Activated naive CD8-positive, alpha-beta T cell treated with anti-CD3 and anti-CD28 coated beads for 36 hours (primary cell): ENCODE results near the gene ABCB1. TPM values are rescaled to one million over a fixed set of nuclear protein-coding genes. Genes with fewer than 3 reads are reported as not detected.
A peak's percentile ranks its signal among the peaks of the same experiment; 100 is the strongest.
"Not testable (repeated sequence)": the region's sequence is repeated elsewhere in the genome, so short reads cannot be mapped to it uniquely, and the experiment has no call there.

ENCODE experiments used
- DNase-seq: peaks from one replicate; pipeline ENCODE4 v3.0.0; 2021
- H3K27ac Mint-ChIP-seq: one replicate; pipeline ENCODE4 v1.8.0; 2022; ENCODE audit warnings: mild to moderate bottlenecking, moderate library complexity, mixed read lengths
- H3K27me3 Mint-ChIP-seq: one replicate; pipeline ENCODE4 v1.8.0; 2022; ENCODE audit warnings: mild to moderate bottlenecking, mixed read lengths
- H3K36me3 Mint-ChIP-seq: one replicate; pipeline ENCODE4 v1.8.0; 2021; ENCODE audit warnings: mild to moderate bottlenecking, mixed read lengths
- H3K4me1 Mint-ChIP-seq: one replicate; pipeline ENCODE4 v1.8.0; 2021; ENCODE audit warnings: mixed read lengths
- H3K4me3 Mint-ChIP-seq: one replicate; pipeline ENCODE4 v1.8.0; 2022; ENCODE audit warnings: mild to moderate bottlenecking, moderate library complexity, mixed read lengths
- H3K9me3 Mint-ChIP-seq: one replicate; pipeline ENCODE4 v1.8.0; 2022; ENCODE audit warnings: mixed read lengths
- total RNA-seq, 2 experiments: library from RNA; stranded (reverse); gene quantifications; one replicate each; pipeline ENCODE4 v1.2.3, GENCODE V29; 2021

ABCB1 gene
- total RNA-seq, 2 experiments from 2014 or later: 9.5 to 15.3 TPM

GRCh38 chr7:87479951-87480350, 120.7 kb downstream of the ABCB1 start:
- Mint-ChIP-seq H3K4me3 (no peak overlapping the region), H3K36me3 (no peaks in the 10 kb centered on the region), H3K4me1 (peaks cover 1% of the 10 kb centered on the region), H3K27me3 (peaks cover 34% of the 10 kb centered on the region), H3K9me3 (no peaks in the 10 kb centered on the region), H3K27ac (no peak overlapping the region)
- DNase-seq: no peak

GRCh38 chr7:87476179-87476557, 124.5 kb downstream of the ABCB1 start:
- peaks cover 11% of the 10 kb centered on the region for H3K4me1 Mint-ChIP-seq
- no peaks in the 10 kb centered on the region for H3K9me3 Mint-ChIP-seq
- H3K36me3 Mint-ChIP-seq: no peaks in the 10 kb centered on the region
- DNase-seq: no peak
- peak overlapping the region; percentile 12 for H3K27ac Mint-ChIP-seq
- peaks cover 47% of the 10 kb centered on the region for H3K27me3 Mint-ChIP-seq
- no peak overlapping the region for H3K4me3 Mint-ChIP-seq

- Mint-ChIP-seq H3K27me3 (peaks cover 47% of the 10 kb centered on the region), H3K27ac (peak within 1 kb of the TSS; percentile 62), H3K36me3 (no peaks in the 10 kb centered on the region), H3K9me3 (no peaks in the 10 kb centered on the region), H3K4me3 (peak within 1 kb of the TSS; percentile 53), H3K4me1 (peaks cover 11% of the 10 kb centered on the region)
- DNase-seq: peak; percentile 8
These were observed 125.1 kb downstream of the ABCB1 start, which contains the start of gene ABCB4 for GRCh38 chr7:87475359-87476178. Gene ABCB4 (minus strand): TSS chr7:87475680. CDS start chr7:87475465, 215 bp downstream.

GRCh38 chr7:87474533-87475358, 125.9 kb downstream of the ABCB1 start:
- H3K36me3 Mint-ChIP-seq: no peaks in the 10 kb centered on the region
- peak overlapping the region; percentile 62 for H3K27ac Mint-ChIP-seq
- no peak for DNase-seq
- peaks cover 11% of the 10 kb centered on the region for H3K4me1 Mint-ChIP-seq
- H3K4me3 Mint-ChIP-seq: peak overlapping the region; percentile 53
- peaks cover 3% of the 10 kb centered on the region for H3K9me3 Mint-ChIP-seq
- peaks cover 47% of the 10 kb centered on the region for H3K27me3 Mint-ChIP-seq

- H3K27me3 Mint-ChIP-seq: peaks cover 51% of the 10 kb centered on the region
- no peak overlapping the region for H3K4me3 Mint-ChIP-seq
- no peak overlapping the region for H3K27ac Mint-ChIP-seq
- H3K9me3 Mint-ChIP-seq: peaks cover 3% of the 10 kb centered on the region
- no peak for DNase-seq
- H3K4me1 Mint-ChIP-seq: peaks cover 11% of the 10 kb centered on the region
- no peaks in the 10 kb centered on the region for H3K36me3 Mint-ChIP-seq
These were observed 126.7 kb downstream of the ABCB1 start for GRCh38 chr7:87473986-87474385.

GRCh38 chr7:87473192-87473591, 127.5 kb downstream of the ABCB1 start:
- H3K4me1 Mint-ChIP-seq: peaks cover 11% of the 10 kb centered on the region
- no peak overlapping the region for H3K4me3 Mint-ChIP-seq
- H3K36me3 Mint-ChIP-seq: no peaks in the 10 kb centered on the region
- peaks cover 54% of the 10 kb centered on the region for H3K27me3 Mint-ChIP-seq
- H3K27ac Mint-ChIP-seq: no peak overlapping the region
- DNase-seq: no peak
- H3K9me3 Mint-ChIP-seq: peaks cover 3% of the 10 kb centered on the region

GRCh38 chr7:87471473-87471872, 129.2 kb downstream of the ABCB1 start:
- Mint-ChIP-seq H3K27me3 (peaks cover 48% of the 10 kb centered on the region), H3K27ac (no peak overlapping the region), H3K4me1 (peaks cover 11% of the 10 kb centered on the region), H3K9me3 (peaks cover 3% of the 10 kb centered on the region), H3K4me3 (no peak overlapping the region), H3K36me3 (no peaks in the 10 kb centered on the region)
- DNase-seq: no peak

GRCh38 chr7:87469204-87469603, 131.5 kb downstream of the ABCB1 start:
- H3K27me3 Mint-ChIP-seq: peaks cover 36% of the 10 kb centered on the region
- not testable (repeated sequence) for H3K4me3 Mint-ChIP-seq, DNase-seq, H3K4me1 Mint-ChIP-seq, H3K27ac Mint-ChIP-seq, H3K9me3 Mint-ChIP-seq, H3K36me3 Mint-ChIP-seq

- not testable (repeated sequence) for DNase-seq, H3K4me3 Mint-ChIP-seq, H3K27ac Mint-ChIP-seq, H3K9me3 Mint-ChIP-seq, H3K4me1 Mint-ChIP-seq, H3K36me3 Mint-ChIP-seq
- H3K27me3 Mint-ChIP-seq: peaks cover 24% of the 10 kb centered on the region
These were observed 135.2 kb downstream of the ABCB1 start for GRCh38 chr7:87465534-87465880.

GRCh38 chr7:87464830-87465533, 135.7 kb downstream of the ABCB1 start:
- H3K9me3 Mint-ChIP-seq, H3K36me3 Mint-ChIP-seq, H3K4me1 Mint-ChIP-seq, H3K27ac Mint-ChIP-seq, H3K4me3 Mint-ChIP-seq, DNase-seq: not testable (repeated sequence)
- peaks cover 24% of the 10 kb centered on the region for H3K27me3 Mint-ChIP-seq

- H3K36me3 Mint-ChIP-seq: no peaks in the 10 kb centered on the region
- peaks cover 26% of the 10 kb centered on the region for H3K27me3 Mint-ChIP-seq
- no peak for DNase-seq
- no peak overlapping the region for H3K27ac Mint-ChIP-seq
- H3K4me1 Mint-ChIP-seq: no peaks in the 10 kb centered on the region
- no peaks in the 10 kb centered on the region for H3K9me3 Mint-ChIP-seq
- H3K4me3 Mint-ChIP-seq: no peak overlapping the region
These were observed 136.7 kb downstream of the ABCB1 start for GRCh38 chr7:87463982-87464381.

GRCh38 chr7:87460444-87460843, 140.2 kb downstream of the ABCB1 start:
- H3K36me3 Mint-ChIP-seq, H3K27ac Mint-ChIP-seq, DNase-seq, H3K4me3 Mint-ChIP-seq, H3K4me1 Mint-ChIP-seq, H3K9me3 Mint-ChIP-seq: not testable (repeated sequence)
- H3K27me3 Mint-ChIP-seq: peaks cover 34% of the 10 kb centered on the region

GRCh38 chr7:87459941-87460340, 140.7 kb downstream of the ABCB1 start:
- H3K9me3 Mint-ChIP-seq: no peaks in the 10 kb centered on the region
- H3K36me3 Mint-ChIP-seq: no peaks in the 10 kb centered on the region
- H3K27me3 Mint-ChIP-seq: peaks cover 30% of the 10 kb centered on the region
- no peak overlapping the region for H3K27ac Mint-ChIP-seq
- no peak for DNase-seq
- H3K4me1 Mint-ChIP-seq: no peaks in the 10 kb centered on the region
- H3K4me3 Mint-ChIP-seq: no peak overlapping the region

- Mint-ChIP-seq H3K27ac (no peak overlapping the region), H3K36me3 (no peaks in the 10 kb centered on the region), H3K4me3 (no peak overlapping the region), H3K4me1 (no peaks in the 10 kb centered on the region), H3K9me3 (no peaks in the 10 kb centered on the region), H3K27me3 (peaks cover 24% of the 10 kb centered on the region)
- DNase-seq: no peak
These were observed 142.5 kb downstream of the ABCB1 start for GRCh38 chr7:87458148-87458547.

- Mint-ChIP-seq H3K27me3 (peaks cover 30% of the 10 kb centered on the region), H3K4me1 (no peaks in the 10 kb centered on the region), H3K36me3 (no peaks in the 10 kb centered on the region), H3K4me3 (no peak overlapping the region), H3K27ac (no peak overlapping the region), H3K9me3 (no peaks in the 10 kb centered on the region)
- DNase-seq: no peak
These were observed 144.4 kb downstream of the ABCB1 start for GRCh38 chr7:87456247-87456646.
